Astrocyte (in vitro differentiated cells and primary cell): ENCODE data around the gene PAK6.

ENCODE experiments used
- CTCF ChIP-seq: IDR thresholded peaks from 2 replicates; pipeline ENCODE4 v1.5.1; 2011; ENCODE audit warnings: low read depth, mild to moderate bottlenecking, inconsistent platforms, low read length, moderate library complexity; ENCODE audit not compliant: insufficient read depth
- EZH2 ChIP-seq: IDR thresholded peaks from 2 replicates; pipeline ENCODE4 v1.6.1; 2012; ENCODE audit warnings: mild to moderate bottlenecking, low read length, inconsistent platforms; ENCODE audit not compliant: insufficient read depth

- TF ChIP-seq CTCF (no peak), EZH2 (no peak)
These were observed 46.3 kb downstream of the PAK6 start for GRCh38 chr15:40285151-40285550.
